ENCODE data around the gene NPHS1. TPM values are rescaled to one million over a fixed set of nuclear protein-coding genes. Genes with fewer than 3 reads are reported as not detected.

Gene NPHS1
- total and polyA plus RNA-seq, 2 of the 8 experiments (the other 6 are each of a cell fraction or from before 2014, with no cell fraction given) = 1.3 to 1.4 TPM

DNA sequence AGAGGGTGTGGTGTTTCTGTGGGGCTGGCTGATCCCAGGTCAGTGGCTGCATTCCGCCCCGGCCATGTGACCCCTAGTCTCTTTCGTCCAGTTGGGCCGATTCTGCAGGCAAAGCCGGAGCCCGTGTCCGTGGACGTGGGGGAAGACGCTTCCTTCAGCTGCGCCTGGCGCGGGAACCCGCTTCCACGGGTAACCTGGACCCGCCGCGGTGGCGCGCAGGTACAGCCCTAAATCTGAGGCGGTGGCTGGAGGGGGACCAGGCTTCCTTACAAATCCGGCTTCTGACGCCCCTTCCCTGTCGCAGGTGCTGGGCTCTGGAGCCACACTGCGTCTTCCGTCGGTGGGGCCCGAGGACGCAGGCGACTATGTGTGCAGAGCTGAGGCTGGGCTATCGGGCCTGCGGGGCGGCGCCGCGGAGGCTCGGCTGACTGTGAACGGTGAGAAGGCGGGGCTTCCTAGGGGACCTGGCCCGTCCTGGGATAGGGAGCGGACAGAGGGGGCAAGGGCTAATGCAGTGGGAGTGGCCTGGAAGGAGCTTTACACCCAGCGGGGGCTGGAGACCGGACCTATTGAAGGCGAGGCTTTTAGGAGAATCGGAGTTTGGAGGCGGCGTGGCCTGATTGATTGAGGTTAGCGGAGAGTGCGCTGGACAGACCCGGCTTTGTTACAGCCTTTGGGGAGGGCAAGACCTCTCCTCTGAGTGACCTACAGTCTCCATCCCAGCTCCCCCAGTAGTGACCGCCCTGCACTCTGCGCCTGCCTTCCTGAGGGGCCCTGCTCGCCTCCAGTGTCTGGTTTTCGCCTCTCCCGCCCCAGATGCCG lies 8.7 kb upstream of the NPHS1 start:
- H2AFZ ChIP-seq (ENCODE audit: low read length) = peak overlapping the region; percentile 25; the same call in 1 of the 2 replicates
- peak overlapping the region; percentile 92 for H3K4ac ChIP-seq (replicated peaks; ENCODE audit: insufficient read length, low read depth, low read length)
- H3K27ac ChIP-seq (ENCODE audit: low read depth, low read length) = no peak overlapping the region
- CTCF ChIA-PET (ENCODE audit: partially characterized antibody) = interaction anchor here (0.6 to 2.9 kb wide), 7 partner anchors 9 to 725 kb away, joined by 3 to 18 read pairs (median 3); no protein-coding TSS in a partner anchor
- H3K9ac ChIP-seq (replicated peaks in 1 of 4; ENCODE audit: extremely low read depth in 1 of 4, low read depth in 3 of 4, low read length in 3 of 4) = no peak overlapping the region
- H4K91ac ChIP-seq (replicated peaks; ENCODE audit: insufficient read length, low read length) = peak overlapping the region; percentile 83
- 8% methylated on average over 55 of the region's 55 CpGs; no CpG with 5 or more reads in 1 of the 2 experiments for WGBS, 2 experiments (ENCODE audit: extremely low coverage in 1 of 2, insufficient coverage in 1 of 2, insufficient read length in 1 of 2, insufficient replicate concordance in 2 of 2, low coverage in 1 of 2, low lambda C conversion rate in 2 of 2, missing lambda C conversion rate in 1 of 2)
- H3K18ac ChIP-seq (ENCODE audit: extremely low read depth, low read length) = peak overlapping the region; percentile 48; the same call in 1 of the 2 replicates
- POLR2A ChIA-PET (ENCODE audit: partially characterized antibody) = interaction anchor here (0.6 to 1.7 kb wide), 8 partner anchors 9 to 193 kb away, joined by 3 to 20 read pairs (median 4); partner anchors contain the start of genes NPHS1, SYNE4 and THAP8
- peaks cover 7 to 58% (median 52%) of the 10 kb centered on the region in 4 experiments for H3K27me3 ChIP-seq (replicated peaks in 1 of 4; ENCODE audit: control insufficient read depth in 3 of 4, extremely low read depth in 1 of 4, insufficient read depth in 3 of 4, low read length in 3 of 4)
- no peaks in the 10 kb centered on the region for H3K79me1 ChIP-seq (ENCODE audit: low read depth, low read length)
- H3K56ac ChIP-seq (replicated peaks; ENCODE audit: insufficient read length, low read depth, low read length) = peak overlapping the region; percentile 49
- H2BK20ac ChIP-seq (ENCODE audit: low read length) = no peak overlapping the region
- peak overlapping the region; percentile 80; the same call in 1 of the 2 replicates for H4K8ac ChIP-seq (ENCODE audit: extremely low read depth, insufficient read depth, low read length)
- H3K14ac ChIP-seq (ENCODE audit: insufficient read length) = no peak overlapping the region
- H2BK12ac ChIP-seq (ENCODE audit: low read depth, low read length) = no peak overlapping the region
- H3K23ac ChIP-seq (ENCODE audit: insufficient read length) = no peak overlapping the region
- H3K23me2 ChIP-seq (ENCODE audit: low read depth, low read length) = peaks cover 22% of the 10 kb centered on the region
- H3K36me3 ChIP-seq (ENCODE audit: control insufficient read depth in 2 of 4, insufficient read depth in 4 of 4, low read length in 3 of 4) = no peaks in the 10 kb centered on the region
- peaks cover 0 to 15% (median 10%) of the 10 kb centered on the region in 4 experiments; a peak in 5 of 7 replicates for H3K4me1 ChIP-seq (replicated peaks in 1 of 4; ENCODE audit: control insufficient read depth in 3 of 4, insufficient read depth in 4 of 4, low read length in 3 of 4)
- DNase-seq (ENCODE audit: low read depth in 1 of 2, low spot score in 2 of 2) = peak; percentile 79 to 90
- no peak overlapping the region for H2BK120ac ChIP-seq (replicated peaks; ENCODE audit: low read depth, low read length)
- peak overlapping the region; percentile 96; the same call in 1 of the 2 replicates for H2BK15ac ChIP-seq (ENCODE audit: low read length)
- no peaks in the 10 kb centered on the region for H3K79me2 ChIP-seq (ENCODE audit: control insufficient read depth in 1 of 2, insufficient read depth in 2 of 2, low read length in 2 of 2)
- peaks cover 0 to 3% of the 10 kb centered on the region in 2 experiments for H4K20me1 ChIP-seq (replicated peaks in 1 of 2; ENCODE audit: control insufficient read depth in 1 of 2, insufficient read depth in 2 of 2, low read length in 2 of 2)
- no peak overlapping the region for H2AK5ac ChIP-seq (ENCODE audit: low read depth, low read length)
- H3K4me2 ChIP-seq (ENCODE audit: insufficient read depth in 1 of 2, low read depth in 2 of 2, low read length in 2 of 2) = peak overlapping the region; percentile 80 to 96
- peak overlapping the region; percentile 30 to 60 (median 51) for H3K4me3 ChIP-seq (ENCODE audit: extremely low read depth in 1 of 4, insufficient read depth in 2 of 4, low read depth in 3 of 4, low read length in 4 of 4)
- no peaks in the 10 kb centered on the region for H3K9me3 ChIP-seq (ENCODE audit: insufficient read depth in 2 of 2, low read depth in 1 of 2, low read length in 1 of 2)
- peak overlapping the region; percentile 47 for H4K5ac ChIP-seq (ENCODE audit: insufficient read length, low read depth, low read length)
- H2BK5ac ChIP-seq (ENCODE audit: low read depth, low read length) = no peak overlapping the region
- FAIRE-seq = no peak
- TF ChIP-seq JUND (IDR thresholded peaks at IDR 0.05; ENCODE audit: low read length) = no peak
- no peak for TF ChIP-seq YY1 (IDR thresholded peaks at IDR 0.05; ENCODE audit: low read depth, low read length)
- TF ChIP-seq TBP (IDR thresholded peaks at IDR 0.05; ENCODE audit: low read depth, low read length) = peak; percentile 42
- TF ChIP-seq FOSL1 (IDR thresholded peaks at IDR 0.05; ENCODE audit: insufficient read depth, low read depth, low read length) = no peak
- no peak for TF ChIP-seq CHD2 (IDR thresholded peaks at IDR 0.05; ENCODE audit: low read length)
- no peak for TF ChIP-seq KDM5A (IDR thresholded peaks at IDR 0.05; ENCODE audit: low read length)
- no peak for TF ChIP-seq SP4 (IDR thresholded peaks at IDR 0.05; ENCODE audit: low read length)
- TF ChIP-seq CEBPB (IDR thresholded peaks at IDR 0.05; ENCODE audit: low read depth, low read length) = no peak
- no peak for TF ChIP-seq SIRT6 (IDR thresholded peaks at IDR 0.05; ENCODE audit: low read length)
- no peak for TF ChIP-seq BACH1 (IDR thresholded peaks at IDR 0.05; ENCODE audit: low read length)
- peak; percentile 42 for TF ChIP-seq RNF2 (IDR thresholded peaks at IDR 0.05; ENCODE audit: borderline replicate concordance, low read depth, low read length, missing control alignments, poor library complexity, severe bottlenecking)
- TF ChIP-seq SRF (IDR thresholded peaks at IDR 0.05; ENCODE audit: low read depth, low read length) = no peak
- no peak; the same call in 1 of the 2 replicates for TF ChIP-seq SUZ12 (IDR thresholded peaks at IDR 0.05; ENCODE audit: low read length)
